ENCODE data around the gene C2CD2.

Gene C2CD2

DNA sequence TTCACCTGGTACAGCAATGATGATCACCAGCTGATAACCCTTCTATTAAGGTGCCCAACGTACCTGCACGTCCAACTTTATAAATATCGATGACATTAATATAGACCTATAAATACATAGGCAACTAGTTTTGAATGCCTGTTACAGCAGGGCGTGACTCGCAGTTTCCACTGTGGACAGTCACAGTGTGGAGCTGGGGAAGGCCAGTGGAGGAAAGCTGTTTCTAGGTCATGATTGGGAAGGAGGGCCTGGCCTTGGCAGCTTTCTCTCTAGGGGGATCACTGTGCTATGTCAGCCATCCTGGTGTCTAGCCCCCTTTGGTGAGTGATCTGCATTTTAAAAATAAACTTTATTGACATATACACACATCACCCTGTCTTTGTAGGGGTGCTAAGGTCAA, 70.2 kb downstream of the C2CD2 start:
- TF ChIP-seq, protein P1, sequence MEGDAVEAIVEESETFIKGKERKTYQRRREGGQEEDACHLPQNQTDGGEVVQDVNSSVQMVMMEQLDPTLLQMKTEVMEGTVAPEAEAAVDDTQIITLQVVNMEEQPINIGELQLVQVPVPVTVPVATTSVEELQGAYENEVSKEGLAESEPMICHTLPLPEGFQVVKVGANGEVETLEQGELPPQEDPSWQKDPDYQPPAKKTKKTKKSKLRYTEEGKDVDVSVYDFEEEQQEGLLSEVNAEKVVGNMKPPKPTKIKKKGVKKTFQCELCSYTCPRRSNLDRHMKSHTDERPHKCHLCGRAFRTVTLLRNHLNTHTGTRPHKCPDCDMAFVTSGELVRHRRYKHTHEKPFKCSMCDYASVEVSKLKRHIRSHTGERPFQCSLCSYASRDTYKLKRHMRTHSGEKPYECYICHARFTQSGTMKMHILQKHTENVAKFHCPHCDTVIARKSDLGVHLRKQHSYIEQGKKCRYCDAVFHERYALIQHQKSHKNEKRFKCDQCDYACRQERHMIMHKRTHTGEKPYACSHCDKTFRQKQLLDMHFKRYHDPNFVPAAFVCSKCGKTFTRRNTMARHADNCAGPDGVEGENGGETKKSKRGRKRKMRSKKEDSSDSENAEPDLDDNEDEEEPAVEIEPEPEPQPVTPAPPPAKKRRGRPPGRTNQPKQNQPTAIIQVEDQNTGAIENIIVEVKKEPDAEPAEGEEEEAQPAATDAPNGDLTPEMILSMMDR (IDR thresholded peaks at IDR 0.05; ENCODE audit: insufficient read depth, low read depth, low read length, missing control alignments), result no peak

DNA sequence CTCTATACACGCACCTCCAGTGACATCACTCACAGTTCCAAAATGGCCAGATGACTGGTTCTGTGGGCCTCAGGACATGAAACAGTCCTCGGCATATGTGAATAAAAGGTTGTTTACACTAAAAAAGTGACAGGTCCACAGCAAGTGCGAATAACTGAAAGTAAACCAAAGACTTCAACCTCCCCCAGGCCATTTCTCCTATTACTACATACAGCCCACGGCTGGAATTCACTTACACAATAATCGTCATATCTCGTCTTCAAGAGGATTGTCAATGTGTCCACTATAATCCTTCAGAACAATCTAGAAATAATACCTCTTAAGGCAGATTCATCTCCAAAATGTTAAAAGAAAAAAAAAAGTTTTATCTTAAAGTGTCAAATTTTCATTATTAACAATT, 72.8 kb downstream of the C2CD2 start:
- no peak for DNase-seq (ENCODE audit: low read depth)
- no peak overlapping the region for H3K4me3 ChIP-seq (ENCODE audit: low read length)
- TF ChIP-seq, protein P1 (IDR thresholded peaks at IDR 0.05; ENCODE audit: insufficient read depth, low read depth, low read length, missing control alignments), result no peak

More for the DNA sequence above, 70.2 kb downstream of the C2CD2 start:
- no peak overlapping the region for H3K4me3 ChIP-seq (ENCODE audit: low read length)
- no peak for DNase-seq (ENCODE audit: low read depth)

DNA sequence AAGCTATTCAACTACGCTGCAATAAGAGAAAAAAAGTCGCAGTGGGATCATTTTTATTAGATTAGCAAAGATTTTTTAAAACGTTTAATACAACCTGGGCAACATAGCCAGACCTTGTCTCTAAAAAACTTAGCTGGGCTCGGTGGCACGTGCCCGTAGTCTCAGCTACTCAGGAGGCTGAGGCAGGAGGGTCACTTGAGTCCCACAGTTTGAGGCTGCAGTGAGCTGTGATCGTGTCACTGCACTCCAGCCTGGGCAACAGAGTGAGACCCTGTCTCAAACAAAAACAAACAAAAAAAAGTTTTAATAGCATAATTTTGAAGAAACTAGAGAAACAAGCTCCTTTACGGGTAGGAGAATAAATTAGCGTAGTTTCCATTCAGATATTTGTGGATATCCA, 73.7 kb downstream of the C2CD2 start:
- peak overlapping the region; percentile 65 for H3K4me3 ChIP-seq (ENCODE audit: low read length)
- no peak for DNase-seq (ENCODE audit: low read depth)
- TF ChIP-seq, protein P1 (IDR thresholded peaks at IDR 0.05; ENCODE audit: insufficient read depth, low read depth, low read length, missing control alignments), result no peak

DNA sequence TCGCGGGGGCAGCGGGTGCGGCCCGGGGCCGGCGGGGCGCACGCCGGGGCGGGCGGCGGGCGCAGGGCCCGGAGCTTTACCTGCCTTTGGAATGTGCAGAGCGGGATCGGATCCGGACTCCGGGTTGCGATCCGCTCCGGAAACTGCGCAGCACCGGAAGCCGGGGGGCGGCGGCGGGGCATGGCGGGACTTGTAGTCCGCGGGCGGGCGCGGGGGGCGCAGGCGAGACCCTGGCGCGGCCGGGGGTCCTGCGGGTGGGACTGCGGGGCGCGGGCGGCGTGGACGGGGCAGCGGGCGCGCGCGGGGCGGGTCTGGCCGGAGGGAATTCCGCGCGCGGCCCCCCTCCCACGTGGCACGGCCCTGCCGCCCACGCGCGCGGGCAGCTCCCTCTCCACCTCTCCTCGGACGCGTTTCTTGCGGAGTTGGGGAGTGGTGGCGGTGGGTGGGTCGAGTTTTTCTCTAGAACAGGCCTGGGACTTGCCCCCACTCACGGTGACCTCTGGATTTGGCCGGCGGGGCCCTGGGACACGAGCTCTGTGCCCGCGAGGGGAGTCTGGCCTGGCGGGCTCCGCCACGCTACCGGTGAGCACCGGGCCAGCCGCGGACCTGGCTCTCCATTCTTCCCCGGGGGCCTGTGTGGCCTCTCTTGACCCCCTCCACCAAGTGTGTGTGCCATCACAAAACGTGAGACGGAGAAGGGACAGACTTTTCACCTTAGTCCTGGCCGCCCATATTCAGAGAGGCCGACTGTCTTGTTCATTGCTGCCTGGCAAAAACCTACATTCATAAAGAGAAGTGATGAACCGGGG, 74.4 kb downstream of the C2CD2 start, which contains the start of gene PRDM15:
TSS of gene PRDM15 (minus strand) at position 155 of the 809 bp plus-strand sequence. CDS start 18,981 bp downstream, outside the sequence.
- peak; percentile 89 for DNase-seq (ENCODE audit: low read depth)
- H3K4me3 ChIP-seq (ENCODE audit: low read length), result peak within 1 kb of the TSS; percentile 70
- TF ChIP-seq, protein P1 (IDR thresholded peaks at IDR 0.05; ENCODE audit: insufficient read depth, low read depth, low read length, missing control alignments), result no peak

DNA sequence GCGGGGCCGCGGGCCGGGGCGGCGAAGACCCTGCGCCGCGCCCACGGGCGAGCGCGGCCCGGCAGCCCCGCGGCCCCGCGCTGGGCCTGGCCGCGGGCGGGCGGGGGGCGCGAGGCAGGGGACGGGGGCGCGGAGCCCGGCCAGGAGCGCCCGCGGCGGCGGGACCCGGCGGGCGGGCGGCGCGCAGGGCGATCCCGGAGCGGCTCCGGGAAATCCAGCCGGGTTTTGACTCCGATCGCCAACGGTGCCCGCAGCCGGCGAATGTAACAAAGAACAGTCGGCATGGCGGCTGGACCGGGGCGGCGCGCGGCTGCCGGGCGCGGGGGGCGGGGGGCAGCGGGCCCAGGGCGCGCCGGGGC, 75.0 kb downstream of the C2CD2 start:
- peak; percentile 88 for DNase-seq (ENCODE audit: low read depth)
- peak overlapping the region; percentile 70 for H3K4me3 ChIP-seq (ENCODE audit: low read length)
- TF ChIP-seq, protein P1 (IDR thresholded peaks at IDR 0.05; ENCODE audit: insufficient read depth, low read depth, low read length, missing control alignments), result no peak

DNA sequence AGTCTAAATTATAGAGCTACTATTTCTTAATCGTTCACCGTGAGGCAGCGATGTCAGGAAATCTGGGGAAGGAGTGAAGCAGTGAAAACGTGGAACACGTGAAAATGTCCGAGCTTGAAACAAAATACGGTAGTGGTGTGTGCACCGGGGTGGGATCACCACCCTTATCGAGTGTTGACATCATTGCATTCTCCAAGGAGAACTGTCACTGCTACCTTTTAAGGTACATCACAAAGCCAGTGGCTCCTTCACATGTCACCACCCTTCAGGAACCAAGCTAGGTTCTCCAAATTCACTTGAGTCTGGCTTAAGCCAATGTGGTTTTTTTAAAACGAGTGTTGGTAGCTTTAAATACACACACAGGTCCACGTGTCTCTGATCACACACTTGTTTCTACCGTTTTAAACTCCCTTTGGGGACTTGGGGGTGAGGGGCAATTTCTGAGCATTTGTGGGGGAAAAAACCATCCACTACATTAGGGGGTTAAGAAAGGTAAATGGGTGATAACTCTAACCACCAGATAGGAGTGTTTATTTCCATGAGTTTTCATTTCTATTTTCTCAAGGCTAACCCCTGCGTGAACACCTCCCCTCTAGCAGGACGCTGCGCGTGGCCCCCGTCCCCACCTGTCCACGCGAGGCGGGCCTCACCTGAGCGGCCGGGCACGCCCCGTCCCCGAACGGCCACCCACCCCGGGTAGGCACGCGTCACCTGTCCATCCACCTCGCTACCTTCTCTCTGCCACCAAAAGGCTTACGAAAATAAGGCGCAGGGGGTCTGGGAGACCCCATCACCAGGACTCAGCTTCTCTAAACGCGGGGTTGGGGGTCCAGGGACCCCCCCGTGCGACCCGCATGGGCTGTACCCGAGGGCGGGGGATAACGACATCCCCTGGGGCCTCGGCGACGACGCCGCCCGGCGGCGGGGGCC, 75.7 kb downstream of the C2CD2 start:
- H3K4me3 ChIP-seq (ENCODE audit: low read length), result peak overlapping the region; percentile 70
- DNase-seq (ENCODE audit: low read depth), result peak; percentile 39
- TF ChIP-seq, protein P1 (IDR thresholded peaks at IDR 0.05; ENCODE audit: insufficient read depth, low read depth, low read length, missing control alignments), result no peak
